Urinary bladder (tissue), 4 donors: ENCODE data around the gene KRT75. TPM values are rescaled to one million over a fixed set of nuclear protein-coding genes. Genes with fewer than 3 reads are reported as not detected.
"Not testable (repeated sequence)": the region's sequence is repeated elsewhere in the genome, so short reads cannot be mapped to it uniquely, and the experiment has no call there.

Experiments
- DNase-seq: peaks from one replicate; pipeline ENCODE4 v3.0.0-alpha.2; 2015; ENCODE audit errors: extremely low spot score
- H3K27ac ChIP-seq: one replicate; pipeline ENCODE4 v1.5.1; 2013; ENCODE audit warnings: low read depth, mild to moderate bottlenecking, moderate library complexity
- H3K36me3 ChIP-seq: one replicate; pipeline ENCODE4 v1.6.1; 2013; ENCODE audit warnings: mild to moderate bottlenecking, moderate library complexity; ENCODE audit not compliant: insufficient read depth
- H3K4me1 ChIP-seq: one replicate; pipeline ENCODE4 v1.6.1; 2013; ENCODE audit warnings: mild to moderate bottlenecking, moderate library complexity; ENCODE audit not compliant: insufficient read depth
- H3K4me3 ChIP-seq: one replicate; pipeline ENCODE4 v1.5.1; 2013; ENCODE audit warnings: low read depth, low read length
- WGBS: extraction: QIAGEN DNeasy Blood & Tissue Kit; methylation state at CpG from one replicate; pipeline ENCODE4 v1.1.7; 2013; 5-methylcytosine and 5-hydroxymethylcytosine counted together
- polyA plus RNA-seq: library from polyadenylated mRNA; stranded (reverse); fragments of 200-250 nt; gene quantifications from one replicate; pipeline ENCODE4 v1.2.3, GENCODE V29; 2013
- total RNA-seq: library from RNA; depleted of rRNA; stranded (reverse); fragments of >200 nt; gene quantifications from one replicate; pipeline ENCODE4 v1.2.3, GENCODE V29; 2014
- donor health status: healthy with polysubstance abuse.
- donor health status: healthy.

KRT75 gene
- total RNA-seq (not detected), polyA plus RNA-seq (not detected)

DNA sequence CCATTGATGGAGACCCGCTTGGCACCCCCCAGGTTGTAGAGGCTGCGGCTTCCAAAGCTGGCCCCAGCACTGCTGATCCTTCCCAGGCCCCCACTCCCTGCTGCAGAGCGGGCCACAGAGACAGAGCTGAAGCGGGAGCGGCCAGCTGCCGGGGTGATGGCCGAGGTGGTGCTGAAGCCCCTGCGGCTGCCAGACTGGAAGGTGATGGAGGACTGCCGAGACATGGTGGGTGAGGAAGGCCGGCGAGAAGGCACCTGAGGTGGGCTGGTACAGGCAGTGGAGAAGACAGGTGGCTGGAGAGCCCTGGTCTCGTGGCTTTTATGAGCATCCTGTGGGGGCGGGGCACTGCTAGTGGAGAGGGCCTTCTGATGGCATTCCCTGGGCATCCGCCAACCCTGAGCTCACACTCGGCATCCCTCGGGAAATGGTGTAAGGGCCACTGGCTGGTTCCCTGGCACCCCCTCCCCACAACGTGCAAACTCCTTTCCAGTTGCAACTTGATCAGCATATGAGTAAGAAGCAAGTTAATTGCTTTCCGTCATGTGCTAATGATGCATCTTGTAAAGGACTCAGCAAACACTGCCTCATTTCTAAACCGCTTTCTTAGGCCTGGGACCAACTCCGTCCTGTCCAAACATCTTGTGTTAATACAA, at the start of gene KRT75:
TSS of gene KRT75 (minus strand) at position 291 of the 653 bp plus-strand sequence. CDS start at position 224, 67 bp downstream.
- 84% methylated on average over 20 of the region's 20 CpGs for WGBS
- H3K4me1 ChIP-seq: no peaks in the 10 kb centered on the region
- H3K4me3 ChIP-seq: no peak within 1 kb of the TSS
- no peak for DNase-seq
- H3K36me3 ChIP-seq: no peaks in the 10 kb centered on the region
- H3K27ac ChIP-seq: no peak within 1 kb of the TSS

DNA sequence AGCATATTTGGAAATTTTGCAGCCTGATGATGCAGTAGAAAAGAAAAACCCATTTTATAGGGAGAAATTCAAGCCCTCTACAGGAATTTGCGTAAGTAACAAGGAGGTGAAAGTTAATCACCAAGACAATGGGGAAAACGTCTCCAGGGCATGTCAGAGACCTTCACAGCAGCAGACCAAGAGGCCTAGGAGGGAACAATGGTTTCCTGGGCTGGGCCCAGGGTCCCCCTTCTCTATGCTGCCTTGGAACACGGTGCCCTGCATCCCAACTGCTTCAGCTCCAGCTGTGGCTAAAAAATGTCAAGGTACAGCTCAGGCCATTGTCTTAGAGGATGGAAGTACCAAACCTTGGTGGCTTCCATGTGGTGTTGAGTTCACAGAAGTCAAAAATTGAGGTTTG, 45.9 kb upstream of the KRT75 start:
- 65% methylated on average over 3 of the region's 3 CpGs for WGBS
- H3K4me3 ChIP-seq: no peak overlapping the region
- no peak overlapping the region for H3K27ac ChIP-seq
- no peak for DNase-seq
- no peaks in the 10 kb centered on the region for H3K4me1 ChIP-seq
- H3K36me3 ChIP-seq: no peaks in the 10 kb centered on the region

DNA sequence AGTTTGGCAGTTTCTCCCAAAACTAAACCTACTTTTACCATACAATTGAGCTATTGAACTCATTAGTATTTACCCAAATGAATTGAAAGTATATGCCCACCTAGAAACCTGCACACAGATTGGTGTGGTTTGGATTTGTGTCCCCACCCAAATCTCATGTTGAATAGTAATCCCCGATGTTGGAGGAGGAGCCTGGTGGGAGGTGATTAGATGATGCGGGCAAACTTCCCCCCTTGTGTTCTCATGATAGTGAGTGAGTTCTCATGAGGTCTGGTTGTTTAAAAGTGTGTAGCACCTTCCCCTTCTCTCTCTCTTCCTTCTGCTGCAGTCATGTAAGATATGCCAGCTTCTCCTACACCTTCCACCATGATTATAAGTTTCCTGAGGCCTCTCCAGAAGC, 43.5 kb upstream of the KRT75 start:
- Histone ChIP-seq H3K27ac (no peak overlapping the region), H3K4me3 (no peak overlapping the region), H3K4me1 (no peaks in the 10 kb centered on the region), H3K36me3 (no peaks in the 10 kb centered on the region)
- WGBS: 65% methylated on average over 2 of the region's 2 CpGs
- DNase-seq: no peak

DNA sequence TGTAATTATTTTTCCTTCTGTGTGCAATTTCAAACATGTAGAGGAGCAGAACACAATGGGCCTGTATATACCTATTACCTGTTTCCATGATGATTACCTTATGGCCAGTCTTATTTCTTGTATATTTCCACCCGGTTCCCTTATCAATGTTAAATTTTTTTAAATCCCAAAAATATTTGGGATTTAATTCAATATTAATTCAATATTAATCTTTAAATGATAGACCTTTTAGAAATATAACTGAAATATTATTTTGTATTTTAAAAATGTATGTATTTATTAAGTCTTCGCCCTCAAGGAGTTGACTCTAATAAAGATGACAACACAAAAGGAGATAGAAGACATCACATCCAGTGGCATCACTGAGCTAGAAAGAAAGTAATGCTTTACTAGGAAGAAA, 40.0 kb upstream of the KRT75 start:
- no peak for DNase-seq
- Histone ChIP-seq H3K36me3 (no peaks in the 10 kb centered on the region), H3K4me3 (no peak overlapping the region), H3K27ac (no peak overlapping the region), H3K4me1 (no peaks in the 10 kb centered on the region)
- WGBS: 96% methylated on average over 2 of the region's 2 CpGs

DNA sequence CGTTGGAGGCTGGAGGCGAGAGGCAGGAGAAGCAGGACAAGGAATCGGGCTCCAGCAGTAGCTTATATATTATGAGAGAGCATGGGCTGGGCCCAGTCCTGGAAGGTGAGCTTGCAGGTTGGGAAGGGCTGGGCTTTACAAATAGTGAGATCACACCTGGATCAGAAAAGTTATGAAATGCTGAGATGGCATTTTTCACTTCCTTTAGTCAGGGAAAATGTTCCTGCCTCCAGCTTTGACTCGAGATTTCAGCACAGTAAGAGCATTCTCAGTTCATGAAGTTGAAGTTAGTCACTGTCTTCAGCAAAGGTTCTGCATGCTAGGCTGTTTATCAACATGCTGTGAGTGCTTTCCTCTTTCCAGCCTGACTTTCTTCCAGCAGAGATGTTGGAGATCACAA, 39.6 kb upstream of the KRT75 start, which contains the start of gene KRT6C:
TSS of gene KRT6C (minus strand) at position 38 of the 400 bp plus-strand sequence. CDS start 68 bp downstream, outside the sequence.
- 82% methylated on average over 4 of the region's 4 CpGs for WGBS
- DNase-seq: no peak
- Histone ChIP-seq H3K4me1 (no peaks in the 10 kb centered on the region), H3K4me3 (no peak within 1 kb of the TSS), H3K27ac (no peak within 1 kb of the TSS), H3K36me3 (no peaks in the 10 kb centered on the region)

DNA sequence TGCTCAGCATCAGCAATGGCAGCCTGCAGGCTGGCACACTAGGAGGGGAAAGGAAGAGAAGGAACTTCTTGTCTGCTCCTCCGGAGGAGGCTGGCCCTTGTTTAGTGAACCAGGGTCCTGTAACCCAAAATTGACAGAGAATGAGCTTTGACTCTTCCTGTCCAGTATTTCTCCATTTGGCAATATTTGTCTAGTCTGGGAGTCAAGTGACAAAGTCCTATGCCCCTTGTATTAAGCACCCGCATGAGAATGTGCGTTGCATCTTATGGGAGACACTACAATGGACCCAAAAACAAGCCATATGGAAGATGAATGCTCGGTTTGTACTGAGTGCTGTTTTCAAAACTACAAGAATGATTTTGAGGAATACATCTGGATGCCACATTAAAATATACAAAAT, 35.7 kb upstream of the KRT75 start:
- no peaks in the 10 kb centered on the region for H3K4me1 ChIP-seq
- no peak overlapping the region for H3K27ac ChIP-seq
- WGBS: 84% methylated on average over 4 of the region's 4 CpGs
- H3K4me3 ChIP-seq: no peak overlapping the region
- DNase-seq: no peak
- no peaks in the 10 kb centered on the region for H3K36me3 ChIP-seq

DNA sequence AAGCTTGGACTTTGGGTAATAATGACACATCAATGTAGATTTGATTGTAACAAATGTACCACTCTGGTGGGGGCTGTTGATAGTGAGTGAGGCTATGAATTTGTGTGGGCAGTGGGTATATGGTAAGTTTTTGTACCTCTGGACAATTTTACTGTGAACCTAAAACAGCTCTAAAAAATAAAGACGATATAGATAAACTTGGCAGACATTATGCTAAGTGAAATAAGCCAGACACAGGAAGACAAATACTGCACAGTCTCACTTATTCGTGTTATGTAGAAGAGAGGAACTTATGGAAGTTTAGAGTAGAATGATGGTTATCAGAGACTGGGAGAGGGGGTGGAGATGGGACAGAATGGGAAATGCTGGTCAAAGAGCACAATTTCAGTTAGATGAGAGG, 30.7 kb upstream of the KRT75 start:
- no peak for DNase-seq
- WGBS: 20% methylated on average over 2 of the region's 2 CpGs
- no peaks in the 10 kb centered on the region for H3K36me3 ChIP-seq
- H3K27ac ChIP-seq: no peak overlapping the region
- no peak overlapping the region for H3K4me3 ChIP-seq
- no peaks in the 10 kb centered on the region for H3K4me1 ChIP-seq

DNA sequence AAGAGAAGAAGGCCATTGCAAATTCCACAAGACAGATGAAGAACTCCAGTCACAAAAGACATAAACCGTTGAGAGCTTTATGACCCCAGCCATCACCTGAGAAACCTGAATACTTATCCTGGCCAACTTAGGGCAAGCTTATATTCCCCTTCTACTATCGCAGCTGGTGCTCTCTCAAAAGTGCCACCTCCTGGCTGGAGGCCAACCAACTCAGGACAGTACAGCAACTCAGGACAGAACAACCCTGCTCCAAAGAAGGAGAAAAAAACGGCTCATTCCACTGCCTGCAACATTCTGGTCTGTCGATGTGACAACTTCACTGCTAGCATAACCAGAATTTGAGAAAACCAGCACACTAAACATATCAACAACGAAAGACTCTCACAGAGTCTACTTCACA, 27.5 kb upstream of the KRT75 start:
- no peak for DNase-seq
- H3K36me3 ChIP-seq: no peaks in the 10 kb centered on the region
- no peak overlapping the region for H3K4me3 ChIP-seq
- 66% methylated on average over 5 of the region's 5 CpGs for WGBS
- H3K4me1 ChIP-seq: no peaks in the 10 kb centered on the region
- no peak overlapping the region for H3K27ac ChIP-seq

DNA sequence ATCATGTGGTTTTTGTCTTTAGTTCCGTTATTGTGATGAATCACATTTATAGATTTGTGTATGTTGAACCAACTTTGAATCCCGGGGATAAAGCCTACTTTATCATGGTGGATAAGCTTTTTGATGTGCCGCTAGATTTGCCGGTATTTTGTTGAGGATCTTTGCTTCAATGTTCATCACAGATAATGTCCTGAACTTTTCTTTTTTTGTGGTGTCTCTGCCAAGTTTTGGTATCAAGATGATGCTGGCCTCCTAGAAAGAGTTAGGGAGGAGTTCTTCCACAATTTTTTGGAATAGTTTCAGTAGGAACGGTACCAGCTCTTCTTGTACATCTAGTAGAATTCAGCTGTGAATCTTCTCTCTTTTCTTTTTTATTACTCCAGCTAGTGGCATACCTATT, 24.7 kb upstream of the KRT75 start:
- DNase-seq: no peak
- Histone ChIP-seq H3K27ac (no peak overlapping the region), H3K4me3 (no peak overlapping the region), H3K4me1 (no peaks in the 10 kb centered on the region), H3K36me3 (no peaks in the 10 kb centered on the region)
- 51% methylated on average over 5 of the region's 5 CpGs for WGBS

DNA sequence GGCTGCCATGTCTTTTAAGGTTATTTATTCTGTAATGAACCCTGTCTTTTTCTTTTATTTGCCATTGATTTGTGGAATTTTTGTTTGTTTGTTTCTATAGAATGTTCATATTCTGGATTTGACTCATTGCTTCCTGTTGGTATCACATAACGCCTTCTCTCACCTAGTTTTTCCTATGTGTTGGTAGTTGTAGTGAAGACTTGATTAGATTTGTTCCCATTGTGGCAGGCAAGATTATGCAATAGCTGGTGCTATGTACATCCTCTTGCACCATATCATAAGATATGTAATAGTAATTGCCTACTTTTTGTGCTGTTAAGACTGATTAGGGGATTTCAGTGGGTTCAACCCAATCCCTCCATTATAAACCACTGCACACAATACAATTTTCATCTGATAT, 21.6 kb upstream of the KRT75 start:
- Histone ChIP-seq H3K4me3 (no peak overlapping the region), H3K4me1 (no peaks in the 10 kb centered on the region), H3K36me3 (no peaks in the 10 kb centered on the region), H3K27ac (no peak overlapping the region)
- 92% methylated on average over 1 of the region's 1 CpG for WGBS
- no peak for DNase-seq

DNA sequence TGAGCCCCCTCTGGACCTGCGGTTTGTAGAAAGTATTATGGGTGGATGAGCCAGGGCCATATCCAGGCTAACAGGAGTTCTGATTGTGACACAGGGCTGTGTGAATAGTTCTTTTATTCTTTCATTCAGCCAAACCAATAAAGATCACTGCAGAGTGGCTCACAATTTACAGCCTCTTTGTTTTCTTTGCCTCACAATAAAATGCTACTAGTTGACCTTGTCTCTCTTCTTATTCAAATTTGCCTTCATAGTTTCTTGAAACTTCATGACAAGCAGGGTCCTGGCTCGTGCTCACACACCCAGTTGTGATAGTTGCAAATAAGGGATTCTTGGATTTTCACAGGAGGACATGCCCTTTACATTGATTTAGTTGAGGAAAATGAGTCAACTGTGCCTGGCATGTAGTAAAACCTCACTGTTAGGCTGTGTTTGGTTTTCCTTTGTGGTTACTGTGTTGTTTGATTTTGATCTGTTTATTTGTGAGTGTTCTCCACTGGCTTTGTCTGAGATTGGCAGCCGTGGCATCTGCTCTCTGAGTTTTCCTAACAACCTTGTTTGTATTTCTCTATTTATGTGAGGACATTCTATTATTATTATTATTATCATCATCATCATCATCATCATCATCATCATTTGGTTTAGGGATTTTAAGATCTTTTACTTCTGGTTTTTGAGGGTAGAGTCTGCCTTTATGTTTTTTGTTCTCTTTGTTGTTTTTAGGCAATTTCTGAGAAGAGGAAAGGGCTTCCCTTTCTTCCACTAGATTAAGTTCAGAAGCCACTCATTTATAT, 20.4 kb upstream of the KRT75 start:
- Histone ChIP-seq H3K4me1 (no peaks in the 10 kb centered on the region), H3K36me3 (no peaks in the 10 kb centered on the region), H3K27ac (no peak overlapping the region), H3K4me3 (no peak overlapping the region)
- 57% methylated on average over 3 of the region's 3 CpGs for WGBS
- no peak for DNase-seq

DNA sequence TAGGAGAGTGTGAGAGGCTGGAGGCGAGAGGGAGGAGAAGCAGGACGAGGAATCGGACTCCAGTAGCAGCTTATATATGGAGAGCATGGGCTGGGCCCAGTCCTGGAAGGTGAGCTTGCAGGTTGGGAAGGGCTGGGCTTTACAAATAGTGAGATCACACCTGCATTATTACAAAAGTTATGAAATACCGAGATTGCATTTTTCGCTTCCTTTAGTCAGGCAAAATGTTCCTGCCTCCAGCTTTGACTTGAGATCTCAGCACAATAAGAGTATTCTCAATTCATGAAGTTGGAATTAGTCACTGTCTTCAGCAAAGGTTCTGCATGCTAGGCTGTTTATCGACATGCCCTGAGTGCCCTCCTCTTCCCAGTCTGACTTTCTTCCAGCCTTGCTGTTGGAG, 17.9 kb upstream of the KRT75 start, which contains the start of gene KRT6B:
TSS of gene KRT6B (minus strand) at position 46 of the 400 bp plus-strand sequence. CDS start 68 bp downstream, outside the sequence.
- H3K27ac ChIP-seq: no peak within 1 kb of the TSS
- no peak for DNase-seq
- no peaks in the 10 kb centered on the region for H3K4me1 ChIP-seq
- H3K4me3 ChIP-seq: no peak within 1 kb of the TSS
- H3K36me3 ChIP-seq: no peaks in the 10 kb centered on the region
- WGBS: 88% methylated on average over 6 of the region's 6 CpGs

DNA sequence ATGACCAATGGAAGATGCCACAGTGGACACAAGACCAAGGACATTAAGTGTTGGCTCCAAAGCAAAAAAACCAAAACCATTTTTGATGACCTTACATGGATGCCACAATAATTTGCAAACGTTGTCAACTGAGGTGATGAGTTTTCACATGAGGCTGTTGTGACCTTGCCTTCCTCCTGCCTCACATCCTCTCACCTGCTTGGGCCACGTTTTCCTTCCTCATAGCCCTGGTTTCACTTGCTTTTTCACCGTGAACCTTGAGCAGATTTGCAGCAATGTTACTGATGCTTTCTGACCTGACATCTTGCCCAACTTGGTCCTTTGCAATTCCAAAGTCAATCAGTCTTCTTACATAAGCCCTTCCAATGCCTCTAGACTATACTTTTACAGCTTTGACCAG, 14.1 kb upstream of the KRT75 start:
- DNase-seq: no peak
- Histone ChIP-seq H3K36me3 (no peaks in the 10 kb centered on the region), H3K4me3 (no peak overlapping the region), H3K4me1 (no peaks in the 10 kb centered on the region), H3K27ac (no peak overlapping the region)
- 68% methylated on average over 3 of the region's 3 CpGs for WGBS

DNA sequence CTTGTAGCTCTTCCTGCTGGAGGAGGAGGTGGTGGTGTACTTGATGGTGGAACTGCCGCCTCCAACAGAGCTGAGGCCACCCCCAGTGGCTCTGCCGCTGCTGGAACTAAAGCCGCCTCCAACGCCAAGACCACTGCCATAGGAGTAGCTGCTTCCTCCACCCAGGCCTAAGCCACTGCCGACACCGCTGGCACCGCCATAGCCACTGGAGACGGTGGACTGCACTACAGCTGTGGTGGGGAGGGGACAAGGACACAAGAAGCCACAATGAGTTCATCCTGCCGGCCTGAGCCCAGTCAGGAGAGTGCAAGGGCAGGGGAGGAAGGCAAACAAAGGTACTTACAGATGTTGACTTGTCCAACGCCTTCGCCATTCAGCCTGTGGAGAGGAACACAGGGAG, 13.0 kb upstream of the KRT75 start:
- not testable (repeated sequence) for H3K4me3 ChIP-seq, H3K36me3 ChIP-seq, DNase-seq, H3K27ac ChIP-seq, H3K4me1 ChIP-seq
- 94% methylated on average over 11 of the region's 11 CpGs for WGBS
